GM19099 (cell line): ENCODE measurements around the gene IL16.

Source experiments
- POLR2A ChIP-seq: IDR thresholded peaks from 3 replicates; pipeline ENCODE4 v1.6.1; 2011; ENCODE audit warnings: low read depth; ENCODE audit not compliant: insufficient read length; ENCODE audit errors: extremely low read depth

Gene IL16

DNA sequence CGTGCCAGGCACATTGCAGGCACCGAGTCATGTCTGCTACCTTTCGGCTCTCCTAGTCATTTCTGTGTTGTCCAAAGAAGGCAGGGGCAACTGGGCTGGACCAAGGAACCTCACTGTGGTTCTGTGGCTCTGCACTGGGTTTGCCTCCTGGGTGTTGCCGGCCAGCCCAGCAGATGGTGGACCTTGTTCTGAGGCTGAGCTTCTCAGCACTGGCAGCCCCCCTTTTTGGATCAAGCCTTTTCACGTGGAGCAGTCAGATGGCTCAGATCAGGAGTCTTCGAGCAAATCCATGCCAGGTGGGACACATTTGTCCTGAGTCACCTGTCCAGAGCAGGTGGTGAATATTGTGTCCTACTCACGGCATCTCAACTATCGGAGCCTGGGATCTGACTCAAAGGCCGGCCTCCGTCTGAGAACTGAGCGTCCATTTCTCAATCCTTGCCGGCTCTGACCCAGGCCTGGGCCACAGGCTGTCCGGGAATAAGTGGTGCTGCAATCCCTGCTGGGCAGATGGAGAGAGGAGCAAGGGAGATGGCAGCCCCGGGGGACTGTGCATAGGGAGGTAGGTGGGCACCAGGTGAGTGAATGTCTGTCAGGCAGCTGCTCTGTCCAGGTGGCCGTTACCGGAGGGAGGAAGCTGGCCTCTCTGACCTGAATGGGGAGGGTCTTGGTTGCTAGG, at the start of gene IL16:
TSS of gene IL16 (plus strand) at position 304 of the 679 bp plus-strand sequence. CDS start 28,521 bp downstream, outside the sequence.
- no peak for TF ChIP-seq POLR2A

- TF ChIP-seq POLR2A, result no peak
Observed at GRCh38 chr15:81151389-81151788, 45.3 kb upstream of the IL16 start.

GRCh38 chr15:81152339-81152738, 44.3 kb upstream of the IL16 start:
- TF ChIP-seq POLR2A, result no peak

DNA sequence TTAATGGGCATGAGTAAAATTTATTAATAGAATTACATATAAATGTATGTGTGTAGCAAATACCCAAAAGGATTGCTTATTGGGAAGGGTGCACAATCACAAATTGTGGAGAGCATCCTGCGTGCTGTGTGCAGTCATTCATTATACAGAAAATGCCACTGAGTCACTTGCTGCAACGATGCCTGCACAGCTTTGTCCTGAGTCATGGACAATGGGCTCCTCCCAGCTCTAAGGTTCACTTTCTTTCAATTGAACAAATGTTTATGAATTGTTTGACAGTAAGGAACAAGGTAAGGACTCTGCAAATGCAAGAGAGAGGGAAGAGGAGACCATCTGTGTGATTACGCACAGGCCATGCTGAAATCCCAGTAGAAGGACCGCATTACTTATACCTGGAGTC, 43.9 kb upstream of the IL16 start:
- no peak for TF ChIP-seq POLR2A

DNA sequence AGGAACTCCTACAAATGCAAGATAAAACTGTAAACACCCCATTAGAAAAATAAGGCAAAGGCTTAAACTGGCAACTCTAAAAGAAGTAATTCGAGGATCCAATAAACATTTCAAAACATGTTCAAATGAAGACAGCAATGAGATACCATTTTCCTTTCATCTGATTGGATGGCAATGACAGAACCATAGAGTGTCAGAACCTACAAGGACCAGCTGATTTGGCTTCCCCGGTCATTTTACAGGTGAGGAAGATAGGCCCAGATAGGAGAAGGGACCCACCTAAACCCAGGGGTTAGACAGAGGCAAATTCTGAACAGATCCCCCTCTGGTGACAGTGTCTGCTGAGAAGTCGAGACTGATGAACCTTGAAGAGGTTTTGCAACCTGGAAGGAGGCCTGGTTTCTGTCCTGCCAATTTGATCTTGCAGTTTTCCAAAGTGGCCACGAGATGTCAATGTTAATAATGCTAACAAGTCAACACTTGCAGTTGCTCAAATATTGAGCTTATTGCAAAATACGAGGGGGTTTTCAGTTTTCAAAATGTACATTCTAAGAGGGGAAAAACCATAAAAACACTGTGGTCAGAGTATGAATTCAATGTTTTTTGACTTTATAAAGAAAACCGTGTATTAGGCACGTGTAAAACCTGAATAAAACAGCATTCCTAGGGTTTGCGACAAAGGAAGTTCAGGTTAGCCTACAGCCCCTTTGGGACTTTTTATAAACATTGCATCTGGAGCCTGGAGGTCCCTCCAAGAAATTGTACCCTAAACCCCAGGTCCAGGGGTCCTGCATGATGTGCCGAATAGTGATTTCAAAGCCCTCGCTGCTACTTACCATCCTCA, 41.1 kb upstream of the IL16 start:
- no peak for TF ChIP-seq POLR2A

DNA sequence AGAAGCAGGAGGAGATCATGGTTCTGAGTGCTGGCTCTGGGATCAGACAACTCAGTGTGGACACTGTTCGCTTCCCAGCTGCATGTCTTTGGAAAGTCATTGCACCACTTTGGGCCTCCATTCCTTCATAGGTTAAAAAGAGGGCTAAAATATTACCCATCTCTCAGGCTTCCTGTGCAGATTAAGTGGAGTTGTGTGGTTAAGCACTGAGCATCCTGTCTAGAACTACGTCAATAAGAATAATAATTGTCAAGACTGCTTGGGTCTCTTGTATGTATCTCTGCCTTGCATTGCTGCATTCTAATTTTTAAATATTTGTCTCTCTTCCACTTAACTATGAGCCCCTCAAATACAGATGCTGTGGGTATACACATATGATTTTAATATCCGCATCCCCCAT, 40.4 kb upstream of the IL16 start:
- no peak for TF ChIP-seq POLR2A

- no peak for TF ChIP-seq POLR2A
Observed at GRCh38 chr15:81157195-81157938, 39.3 kb upstream of the IL16 start.

- TF ChIP-seq POLR2A, result no peak
Observed at GRCh38 chr15:81157939-81158223, 38.8 kb upstream of the IL16 start.

DNA sequence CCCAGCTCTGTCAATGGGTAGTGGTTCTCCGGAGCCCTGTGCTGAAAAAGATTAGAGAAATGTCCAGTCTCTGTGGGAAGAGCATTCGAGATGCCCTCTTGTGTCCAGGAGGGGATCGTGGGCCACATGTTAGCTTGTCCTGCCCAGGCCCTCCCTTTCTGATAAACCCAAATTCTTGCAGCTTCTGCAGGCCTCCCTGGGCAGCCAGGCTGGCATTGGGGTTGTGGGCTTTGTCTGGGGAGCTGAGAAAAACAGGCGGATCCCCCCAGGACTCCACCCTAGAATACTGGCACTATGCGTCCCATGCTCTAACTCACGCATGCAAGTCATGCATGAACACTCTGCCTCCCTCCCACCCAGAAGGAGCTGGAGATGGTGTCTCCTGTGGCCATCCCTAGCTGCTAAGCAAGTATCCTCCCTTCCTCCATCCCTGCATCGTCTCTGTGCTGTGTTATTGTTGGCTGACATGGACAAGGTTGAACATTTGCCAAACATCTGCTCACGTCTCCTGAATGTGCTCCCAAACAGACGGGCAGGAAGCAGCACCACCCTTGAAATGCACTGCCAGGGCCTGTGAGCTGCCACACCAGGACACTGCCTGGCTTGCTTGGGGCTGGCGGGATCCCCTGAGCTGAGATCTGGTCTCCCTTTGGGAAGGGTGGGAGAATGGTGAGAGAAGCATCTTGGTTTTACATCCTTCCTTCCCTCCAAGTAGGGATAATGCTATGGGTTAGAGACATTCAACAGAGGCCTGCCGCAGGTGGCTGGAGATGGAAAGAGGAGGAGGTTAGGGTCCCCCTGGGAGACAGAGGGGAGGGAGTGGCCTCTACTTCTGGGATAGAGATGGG, 36.1 kb upstream of the IL16 start:
- no peak for TF ChIP-seq POLR2A

GRCh38 chr15:81161160-81161673, 35.5 kb upstream of the IL16 start:
- TF ChIP-seq POLR2A, result no peak

DNA sequence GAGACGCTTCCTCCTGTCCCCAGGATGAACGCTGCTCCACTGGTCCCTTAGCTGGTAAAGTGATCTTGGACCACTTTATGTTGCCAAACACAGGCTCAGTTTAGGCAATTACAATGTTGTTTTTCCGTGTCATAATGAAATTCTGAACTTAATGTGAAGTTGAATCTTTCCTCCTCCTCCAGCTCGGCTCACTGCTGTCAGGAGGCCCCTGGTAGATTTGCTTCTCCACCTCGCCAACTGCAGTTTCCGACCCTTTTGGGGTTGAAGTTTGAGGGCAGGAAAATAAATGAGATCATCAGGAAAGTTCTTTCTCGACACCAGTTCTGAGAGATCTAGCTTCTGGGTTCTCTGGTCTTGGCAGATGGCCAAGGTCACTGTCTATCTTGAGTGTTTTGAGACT, 34.8 kb upstream of the IL16 start:
- TF ChIP-seq POLR2A, result no peak

DNA sequence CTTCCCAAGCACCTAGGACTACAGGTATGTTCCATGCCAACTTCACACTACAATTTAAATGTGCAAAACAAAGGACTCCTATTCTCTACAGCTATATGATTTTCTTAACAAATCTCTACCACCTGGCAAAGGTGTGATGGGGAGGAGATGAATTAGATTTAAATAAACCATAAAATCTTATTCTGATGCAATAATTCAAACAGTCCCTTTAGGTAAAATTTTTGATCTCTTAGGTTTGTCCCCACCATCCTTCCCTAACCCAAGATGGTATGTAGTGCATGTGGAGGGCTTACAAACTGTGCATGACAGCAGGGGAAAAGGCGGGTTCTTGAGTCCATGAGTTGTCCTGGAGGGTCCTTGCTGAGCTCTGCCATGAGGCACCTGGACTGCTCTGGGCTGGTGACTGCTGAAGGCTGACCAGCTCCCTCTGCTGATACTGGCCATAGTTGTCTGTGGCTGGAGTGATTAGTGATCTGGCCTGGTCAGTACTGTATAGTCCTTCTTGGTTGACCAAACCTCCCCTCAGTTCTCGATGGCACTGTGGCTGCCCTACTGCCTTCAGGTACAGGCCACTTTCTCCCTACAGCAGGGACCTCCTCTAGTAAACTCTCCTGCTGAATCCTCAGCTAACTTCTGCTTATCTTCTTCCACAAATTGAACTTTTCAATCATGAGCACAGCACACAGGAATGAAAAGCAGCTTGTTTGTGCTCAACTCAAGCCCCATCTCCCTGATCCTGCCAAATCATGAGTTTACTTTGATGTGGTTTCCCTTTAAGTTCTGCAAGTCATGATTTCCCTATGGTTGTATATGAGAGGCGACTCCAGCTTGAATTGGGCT, 32.5 kb upstream of the IL16 start:
- no peak for TF ChIP-seq POLR2A

- TF ChIP-seq POLR2A, result no peak
Observed at GRCh38 chr15:81165535-81165934, 31.1 kb upstream of the IL16 start.
